ENCODE results near the gene SLC25A21. TPM values are rescaled to one million over a fixed set of nuclear protein-coding genes. Genes with fewer than 3 reads are reported as not detected.

Gene SLC25A21
- total RNA-seq, 1 experiment from 2014 or later = 1.3 TPM

DNA sequence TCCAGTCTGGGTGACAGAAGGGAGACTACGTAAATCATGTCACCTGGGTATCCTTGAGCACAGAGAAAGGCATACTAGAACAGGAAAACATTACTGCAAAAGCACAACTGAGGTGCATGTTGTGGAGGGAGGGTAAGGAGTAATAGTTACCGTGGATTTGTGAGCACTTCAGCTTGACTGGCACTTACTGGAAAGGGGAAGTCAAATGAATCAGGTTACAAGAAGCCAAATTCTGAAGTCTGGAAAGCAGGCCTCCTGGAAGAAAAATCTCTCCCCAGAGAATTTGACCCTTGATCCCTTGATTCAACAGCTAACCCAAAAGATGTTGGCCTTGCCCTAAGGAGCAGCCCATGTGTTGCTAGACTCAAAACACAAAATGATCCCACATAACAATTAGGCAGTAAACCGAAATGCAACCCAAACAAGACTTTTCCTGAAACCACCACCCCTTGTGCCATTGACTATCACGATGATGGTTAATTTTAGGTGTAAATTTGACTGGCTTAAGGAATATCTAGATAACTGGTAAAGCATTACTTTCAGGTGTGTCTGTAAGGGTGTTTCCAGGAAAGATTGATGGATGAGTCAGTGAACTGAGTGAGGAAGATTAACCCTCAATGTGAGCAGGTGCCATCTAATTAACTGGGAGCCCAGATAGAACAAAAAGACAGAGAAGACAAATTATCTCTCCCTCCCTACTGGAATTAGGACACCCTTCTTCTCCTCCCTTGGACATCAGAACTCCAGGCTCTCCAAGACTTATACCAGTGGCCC is 108.8 kb downstream of the SLC25A21 start:
- no peak for DNase-seq (ENCODE audit: low read depth)
- in situ Hi-C loops (cut with HindIII; ENCODE audit: low pct_unique_long_range_greater_than_20kb, low sequenced_read_pairs) = no loop called here

- DNase-seq (ENCODE audit: low read depth) = no peak
- in situ Hi-C loops (cut with HindIII; ENCODE audit: low pct_unique_long_range_greater_than_20kb, low sequenced_read_pairs) = no loop called here
Observed at GRCh38 chr14:37062191-37062803, 110.1 kb downstream of the SLC25A21 start.

DNA sequence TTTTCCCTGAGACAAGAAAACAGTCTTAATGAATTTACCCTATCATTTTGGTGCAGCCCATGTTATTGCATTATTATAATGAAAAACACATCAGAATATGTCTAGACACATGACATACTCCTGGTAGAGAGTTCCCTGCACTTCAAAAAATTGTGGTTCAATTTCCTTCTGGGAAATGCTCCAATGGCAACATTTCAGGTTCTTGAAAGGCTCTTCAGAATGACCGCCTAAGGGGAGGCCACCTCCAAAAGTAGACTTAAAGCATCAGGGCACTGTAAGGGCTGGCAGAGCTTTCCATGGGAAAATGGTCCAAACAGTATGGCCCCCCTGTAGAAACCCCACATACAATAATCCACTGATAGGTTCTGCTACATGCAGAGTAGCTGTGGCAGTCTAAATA is 110.7 kb downstream of the SLC25A21 start:
- in situ Hi-C loops (cut with HindIII; ENCODE audit: low pct_unique_long_range_greater_than_20kb, low sequenced_read_pairs) = no loop called here
- DNase-seq (ENCODE audit: low read depth) = no peak

GRCh38 chr14:37060496-37061260 is 111.7 kb downstream of the SLC25A21 start:
- in situ Hi-C loops (cut with HindIII; ENCODE audit: low pct_unique_long_range_greater_than_20kb, low sequenced_read_pairs) = no loop called here
- DNase-seq (ENCODE audit: low read depth) = no peak

DNA sequence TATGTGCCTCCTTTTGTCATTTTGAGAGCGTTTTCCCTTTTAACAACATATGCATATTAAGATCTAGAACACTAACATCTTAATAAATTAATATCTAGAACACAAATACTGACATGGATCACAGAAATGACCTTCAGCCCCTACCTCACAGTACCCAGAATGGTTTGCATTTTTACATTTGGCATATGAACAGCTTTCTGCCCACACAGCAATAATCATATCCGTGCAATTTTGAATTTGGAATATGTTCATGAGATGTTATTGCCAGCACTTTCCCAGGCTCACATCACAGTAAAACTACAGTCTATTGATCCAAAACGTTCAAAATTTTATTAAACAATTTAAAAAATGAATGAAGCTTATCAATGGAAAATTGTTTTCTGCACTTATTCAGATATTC is 114.6 kb downstream of the SLC25A21 start:
- in situ Hi-C loops (cut with HindIII; ENCODE audit: low pct_unique_long_range_greater_than_20kb, low sequenced_read_pairs) = no loop called here
- DNase-seq (ENCODE audit: low read depth) = no peak

GRCh38 chr14:37056473-37056872 is 115.9 kb downstream of the SLC25A21 start:
- in situ Hi-C loops (cut with HindIII; ENCODE audit: low pct_unique_long_range_greater_than_20kb, low sequenced_read_pairs) = no loop called here
- no peak for DNase-seq (ENCODE audit: low read depth)

- DNase-seq (ENCODE audit: low read depth) = no peak
- in situ Hi-C loops (cut with HindIII; ENCODE audit: low pct_unique_long_range_greater_than_20kb, low sequenced_read_pairs) = no loop called here
Observed at GRCh38 chr14:37054869-37055268, 117.5 kb downstream of the SLC25A21 start.

GRCh38 chr14:37054144-37054543 is 118.3 kb downstream of the SLC25A21 start:
- in situ Hi-C loops (cut with HindIII; ENCODE audit: low pct_unique_long_range_greater_than_20kb, low sequenced_read_pairs) = no loop called here
- no peak for DNase-seq (ENCODE audit: low read depth)

DNA sequence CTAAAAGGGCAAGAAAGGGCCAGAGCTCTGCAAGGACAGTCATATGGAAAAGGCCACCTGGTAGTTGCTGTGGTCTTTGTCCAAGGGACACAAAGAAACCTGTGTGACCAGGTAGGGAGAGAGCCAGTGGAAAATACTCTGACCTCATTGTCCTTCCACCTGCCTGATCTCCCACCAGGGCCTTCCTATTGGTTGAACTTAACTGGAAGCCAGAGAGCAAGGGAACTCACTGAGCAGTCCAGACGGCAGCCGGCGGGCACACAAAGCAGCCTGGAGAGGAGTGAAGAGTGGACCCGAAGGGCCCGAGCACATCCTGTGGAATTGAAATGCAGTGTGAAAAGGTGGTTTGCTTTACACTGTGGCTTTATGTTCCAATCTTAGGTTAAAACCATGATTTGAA is 120.7 kb downstream of the SLC25A21 start:
- in situ Hi-C loops (cut with HindIII; ENCODE audit: low pct_unique_long_range_greater_than_20kb, low sequenced_read_pairs) = no loop called here
- DNase-seq (ENCODE audit: low read depth) = no peak

- DNase-seq (ENCODE audit: low read depth) = no peak
- in situ Hi-C loops (cut with HindIII; ENCODE audit: low pct_unique_long_range_greater_than_20kb, low sequenced_read_pairs) = no loop called here
Observed at GRCh38 chr14:37051153-37051552, 121.3 kb downstream of the SLC25A21 start.

DNA sequence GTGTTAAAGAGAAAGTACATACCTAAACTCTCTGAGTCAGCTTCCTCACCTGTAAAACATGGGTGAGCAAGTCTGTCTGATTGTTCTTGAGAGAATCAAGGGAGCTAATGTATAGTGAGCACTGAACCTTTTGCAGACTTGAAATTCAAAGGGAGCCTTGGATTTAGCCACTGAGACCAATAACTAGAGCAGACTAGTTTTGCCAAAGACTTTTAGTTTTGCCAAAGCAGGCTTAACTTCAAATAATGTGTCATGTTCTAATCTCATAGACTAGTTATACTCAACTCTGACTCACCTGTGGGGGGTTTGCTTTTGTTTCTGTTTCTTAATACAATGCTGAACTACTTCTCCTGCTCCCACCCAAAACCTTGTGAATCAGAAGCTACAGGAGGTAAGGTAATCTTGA is 123.7 kb downstream of the SLC25A21 start:
- no peak for DNase-seq (ENCODE audit: low read depth)
- in situ Hi-C loops (cut with HindIII; ENCODE audit: low pct_unique_long_range_greater_than_20kb, low sequenced_read_pairs) = no loop called here

- DNase-seq (ENCODE audit: low read depth) = no peak
- in situ Hi-C loops (cut with HindIII; ENCODE audit: low pct_unique_long_range_greater_than_20kb, low sequenced_read_pairs) = no loop called here
Observed at GRCh38 chr14:37047996-37048395, 124.4 kb downstream of the SLC25A21 start.

DNA sequence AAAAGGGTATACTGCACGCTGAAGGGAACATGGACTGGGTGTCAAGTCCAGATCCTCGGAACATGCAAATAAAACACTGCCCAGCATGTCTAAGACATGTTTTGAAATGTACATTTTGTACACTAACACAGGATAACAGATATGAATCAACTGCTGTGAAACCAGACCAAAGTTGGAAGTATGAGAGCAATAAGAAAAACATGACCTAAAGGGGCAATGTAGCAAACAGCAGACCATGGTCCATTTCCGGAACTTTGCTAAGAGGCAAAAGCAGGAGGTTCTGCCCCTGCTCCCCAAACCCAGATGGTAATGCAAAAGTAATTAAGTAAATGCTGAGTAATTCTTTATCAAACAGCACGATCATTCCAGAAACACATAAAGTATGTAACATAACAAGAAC is 125.2 kb downstream of the SLC25A21 start:
- DNase-seq (ENCODE audit: low read depth) = no peak
- in situ Hi-C loops (cut with HindIII; ENCODE audit: low pct_unique_long_range_greater_than_20kb, low sequenced_read_pairs) = no loop called here

DNA sequence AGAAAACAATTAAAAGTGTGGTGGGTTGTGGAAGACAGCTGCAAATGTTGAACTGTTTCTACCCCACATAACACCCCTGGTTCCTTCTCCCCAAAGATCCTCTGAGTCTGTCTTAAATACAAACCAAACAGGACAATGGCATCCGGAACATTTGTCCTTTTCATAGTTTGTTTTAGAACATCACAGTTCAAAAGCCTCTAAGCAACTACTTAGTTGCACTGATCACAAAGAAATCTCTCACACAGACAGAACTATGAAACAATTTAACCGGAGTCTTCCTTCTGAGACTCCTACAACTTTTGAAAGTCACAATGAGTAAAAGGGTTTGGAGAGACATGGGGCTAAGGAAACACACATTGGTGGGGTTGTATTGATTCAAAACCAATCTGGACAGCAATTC is 125.6 kb downstream of the SLC25A21 start:
- in situ Hi-C loops (cut with HindIII; ENCODE audit: low pct_unique_long_range_greater_than_20kb, low sequenced_read_pairs) = no loop called here
- DNase-seq (ENCODE audit: low read depth) = no peak

DNA sequence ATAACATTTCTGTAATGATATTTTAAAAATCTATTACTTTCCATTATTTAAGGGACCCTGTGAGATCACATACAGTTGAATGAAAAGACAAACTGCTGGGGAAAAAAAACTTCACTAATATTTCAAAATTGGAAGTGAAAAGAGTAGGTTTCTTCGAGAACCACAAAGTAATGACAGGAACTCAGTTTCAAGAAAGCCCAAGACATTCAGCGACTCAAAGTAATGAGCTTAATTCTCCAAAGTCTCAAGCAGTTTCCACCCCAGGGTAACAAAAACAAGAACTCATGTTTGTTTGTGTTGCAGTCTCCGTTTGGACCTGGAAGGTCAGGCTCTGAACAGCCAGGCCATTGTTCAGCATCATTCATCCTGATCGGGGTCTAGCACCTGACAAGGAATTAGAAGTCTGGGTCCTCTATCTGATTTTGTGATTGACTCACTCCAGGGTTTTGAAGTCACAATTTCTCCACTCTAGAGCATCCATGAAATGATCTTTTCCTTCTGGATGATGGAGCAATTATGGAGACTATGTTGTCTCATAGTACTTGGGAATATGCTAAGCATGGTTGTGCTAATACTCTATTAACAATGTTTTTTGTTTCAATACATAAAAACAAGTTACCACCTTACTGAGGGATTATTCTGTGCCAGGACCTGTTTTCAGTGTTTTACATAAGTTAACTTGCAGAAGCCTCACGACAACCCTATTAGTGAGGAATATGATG is 126.9 kb downstream of the SLC25A21 start:
- peak; percentile 10 for DNase-seq (ENCODE audit: low read depth)
- in situ Hi-C loops (cut with HindIII; ENCODE audit: low pct_unique_long_range_greater_than_20kb, low sequenced_read_pairs) = no loop called here

- no peak for DNase-seq (ENCODE audit: low read depth)
- in situ Hi-C loops (cut with HindIII; ENCODE audit: low pct_unique_long_range_greater_than_20kb, low sequenced_read_pairs) = no loop called here
Observed at GRCh38 chr14:37037636-37038387, 134.6 kb downstream of the SLC25A21 start.

DNA sequence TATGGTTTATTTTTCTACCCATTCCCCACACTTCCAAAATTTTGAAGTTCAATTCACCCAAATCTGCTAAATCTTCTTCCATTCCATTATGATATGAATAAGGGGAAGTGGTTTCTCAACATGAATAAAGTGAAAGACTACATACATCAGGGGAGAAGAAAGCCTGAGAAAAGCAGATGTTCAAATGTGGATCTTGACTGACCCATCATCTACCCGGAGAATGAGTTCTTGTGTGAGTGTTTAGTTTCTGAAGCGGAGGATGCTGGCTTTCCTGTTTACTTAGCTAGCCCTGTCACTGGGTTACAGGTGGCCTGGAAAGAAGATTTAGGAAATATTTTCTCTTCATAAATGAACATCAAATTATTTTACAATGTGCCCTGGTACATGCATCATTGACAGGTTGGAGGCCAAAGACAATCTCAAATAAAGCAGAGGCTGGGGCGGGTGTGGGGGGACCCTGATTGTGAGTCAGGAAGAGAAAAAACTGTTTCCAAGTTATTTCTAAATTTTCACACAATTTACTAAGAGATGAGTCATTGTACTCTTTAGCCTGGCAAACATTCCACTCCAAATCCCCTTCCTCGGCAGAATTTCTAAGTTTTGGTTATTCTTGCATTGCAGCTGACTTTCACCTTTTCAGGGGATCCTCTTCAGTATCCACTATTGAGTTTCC is 135.6 kb downstream of the SLC25A21 start:
- in situ Hi-C loops (cut with HindIII; ENCODE audit: low pct_unique_long_range_greater_than_20kb, low sequenced_read_pairs) = no loop called here
- DNase-seq (ENCODE audit: low read depth) = no peak

DNA sequence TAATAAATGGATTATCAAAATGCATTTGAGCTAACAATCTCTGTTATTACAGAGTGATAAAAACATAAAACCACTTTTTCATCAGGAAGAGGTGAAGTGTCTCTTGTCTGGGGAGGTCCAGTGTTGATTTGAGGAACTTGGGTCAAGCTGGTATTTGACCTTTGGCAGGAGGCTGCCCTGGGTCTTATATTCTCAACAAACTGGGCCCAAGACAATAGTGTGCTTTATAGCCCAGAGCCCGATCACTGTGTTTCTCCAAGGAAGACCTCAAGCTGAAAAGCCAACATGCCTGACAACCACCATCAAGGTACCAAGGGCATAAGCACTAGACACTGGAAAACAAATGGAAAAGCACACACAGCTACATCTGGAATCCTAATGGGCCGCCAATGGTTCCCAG is 137.0 kb downstream of the SLC25A21 start:
- in situ Hi-C loops (cut with HindIII; ENCODE audit: low pct_unique_long_range_greater_than_20kb, low sequenced_read_pairs) = no loop called here
- no peak for DNase-seq (ENCODE audit: low read depth)

All from Caki2 (cell line).